SK-N-SH treated with all-trans-retinoic acid at 6 μM for 48 hours (cell line): ENCODE data around the gene ETV6.

ENCODE experiments used
- ATAC-seq: fragments of 200-7000 bp; cut with Tn5 transposase; 3 replicates; pipeline ENCODE4 v1.9.1; 2020; ENCODE audit warnings: mild to moderate bottlenecking, moderate library complexity
- ARNTL ChIP-seq: fragments of 450-650 bp; formaldehyde crosslinking; IDR thresholded peaks from 2 replicates; pipeline ENCODE4 v1.5.0; 2020; ENCODE audit warnings: low read depth, mild to moderate bottlenecking, moderate library complexity, borderline replicate concordance
- BACH2 ChIP-seq: fragments of 250-450 bp; sonication (Bioruptor Pico); IDR thresholded peaks from 2 replicates; pipeline ENCODE4 v1.9.0; 2021; ENCODE audit warnings: mild to moderate bottlenecking, borderline replicate concordance
- CREB5 ChIP-seq: fragments of 250-450 bp; sonication (Bioruptor Pico); IDR thresholded peaks from 2 replicates; pipeline ENCODE4 v1.5.1; 2020; ENCODE audit warnings: low read depth, mild to moderate bottlenecking, moderate library complexity
- CSDC2 ChIP-seq: fragments of 250-450 bp; sonication (Bioruptor Pico); IDR thresholded peaks from 2 replicates; pipeline ENCODE4 v1.5.0; 2020; ENCODE audit warnings: mild to moderate bottlenecking, moderate library complexity
- CSRNP3 ChIP-seq: fragments of 250-450 bp; sonication (Bioruptor Pico); IDR thresholded peaks from 2 replicates; pipeline ENCODE4 v1.5.1; 2021; ENCODE audit warnings: mild to moderate bottlenecking, moderate library complexity
- ESRRG ChIP-seq: fragments of 250-450 bp; sonication (Bioruptor Pico); IDR thresholded peaks from 2 replicates; pipeline ENCODE4 v1.6.1; 2021; ENCODE audit warnings: mild to moderate bottlenecking
- ISL1 ChIP-seq: fragments of 250-450 bp; sonication (Bioruptor Pico); IDR thresholded peaks from 2 replicates; pipeline ENCODE4 v2.1.2; 2022; ENCODE audit warnings: mild to moderate bottlenecking, moderate library complexity
- OSR1 ChIP-seq: fragments of 250-450 bp; sonication (Bioruptor Pico); IDR thresholded peaks from 2 replicates; pipeline ENCODE4 v1.8.0; 2022; ENCODE audit warnings: moderate library complexity, mild to moderate bottlenecking, inconsistent platforms
- PATZ1 ChIP-seq: fragments of 250-450 bp; sonication (Bioruptor Pico); IDR thresholded peaks from 2 replicates; pipeline ENCODE4 v1.8.0; 2020; ENCODE audit warnings: mild to moderate bottlenecking, moderate library complexity, borderline replicate concordance
- POU6F1 ChIP-seq: fragments of 250-450 bp; sonication (Bioruptor Pico); IDR thresholded peaks from 2 replicates; pipeline ENCODE4 v1.8.0; 2021; ENCODE audit warnings: low read depth, mild to moderate bottlenecking, moderate library complexity, borderline replicate concordance
- PPARA ChIP-seq: fragments of 250-450 bp; sonication (Bioruptor Pico); IDR thresholded peaks from 2 replicates; pipeline ENCODE4 v1.5.0; 2020; ENCODE audit warnings: mild to moderate bottlenecking, borderline replicate concordance
- RARB ChIP-seq: fragments of 250-450 bp; sonication (Bioruptor Pico); IDR thresholded peaks from 2 replicates; pipeline ENCODE4 v1.8.0; 2021; ENCODE audit warnings: mild to moderate bottlenecking, moderate library complexity
- SNAI2 ChIP-seq: fragments of 250-450 bp; sonication (Bioruptor Pico); IDR thresholded peaks from 2 replicates; pipeline ENCODE4 v1.5.0; 2020; ENCODE audit warnings: mild to moderate bottlenecking, moderate library complexity
- TCF4 ChIP-seq: fragments of 250-450 bp; sonication (Bioruptor Pico); IDR thresholded peaks from 2 replicates; pipeline ENCODE4 v1.8.0; 2021; ENCODE audit warnings: mild to moderate bottlenecking, moderate library complexity, borderline replicate concordance
- TOX ChIP-seq: fragments of 250-450 bp; sonication (Bioruptor Pico); IDR thresholded peaks from 2 replicates; pipeline ENCODE4 v1.8.0; 2021; ENCODE audit warnings: mild to moderate bottlenecking, moderate library complexity, borderline replicate concordance
- TSHZ2 ChIP-seq: fragments of 250-450 bp; sonication (Bioruptor Pico); IDR thresholded peaks from 2 replicates; pipeline ENCODE4 v1.5.0; 2020; ENCODE audit warnings: mild to moderate bottlenecking, moderate library complexity
- ZC3H10 ChIP-seq: fragments of 250-450 bp; sonication (Bioruptor Pico); IDR thresholded peaks from 2 replicates; pipeline ENCODE4 v1.5.1; 2021; ENCODE audit warnings: mild to moderate bottlenecking, moderate library complexity
- ZFP30 ChIP-seq: fragments of 450-650 bp; formaldehyde crosslinking; IDR thresholded peaks from 2 replicates; pipeline ENCODE4 v1.5.0; 2022; ENCODE audit warnings: mild to moderate bottlenecking, moderate library complexity
- ZNF565 ChIP-seq: fragments of 450-650 bp; formaldehyde crosslinking; conservative IDR thresholded peaks from 2 replicates; pipeline ENCODE4 v1.5.0; 2020; ENCODE audit warnings: low read depth, mild to moderate bottlenecking, moderate library complexity
- ZNF8 ChIP-seq: fragments of 450-650 bp; formaldehyde crosslinking; IDR thresholded peaks from 2 replicates; pipeline ENCODE4 v1.5.0; 2020; ENCODE audit warnings: mild to moderate bottlenecking, moderate library complexity

The ETV6 gene

GRCh38 chr12:11686120-11686519 lies 36.6 kb downstream of the ETV6 start (continued):
- TF ChIP-seq CSRNP3 (CRISPR knock-in tag) (no peak), ESRRG (no peak), ZNF8 (CRISPR knock-in tag) (no peak), RARB (no peak), ARNTL (CRISPR knock-in tag) (no peak), ZFP30 (no peak)

- no peak for ATAC-seq
- TF ChIP-seq ZFP30 (no peak), ARNTL (CRISPR knock-in tag) (no peak), OSR1 (CRISPR knock-in tag) (no peak), ZC3H10 (CRISPR knock-in tag) (no peak), BACH2 (CRISPR knock-in tag) (no peak), SNAI2 (CRISPR knock-in tag) (no peak), CSRNP3 (CRISPR knock-in tag) (no peak), TCF4 (no peak), ZNF565 (CRISPR knock-in tag) (no peak), PATZ1 (no peak), CREB5 (CRISPR knock-in tag) (no peak), ISL1 (CRISPR knock-in tag) (no peak), RARB (no peak), ESRRG (no peak), CSDC2 (CRISPR knock-in tag) (no peak), POU6F1 (CRISPR knock-in tag) (no peak), TOX (CRISPR knock-in tag) (no peak), TSHZ2 (no peak), PPARA (CRISPR knock-in tag) (no peak), ZNF8 (CRISPR knock-in tag) (no peak)
- TF ChIP-seq, all 23 proteins: peak for 0
Measured at GRCh38 chr12:11687528-11687927, 38.1 kb downstream of the ETV6 start.

- no peak for ATAC-seq
- TF ChIP-seq RARB (no peak), ZNF8 (CRISPR knock-in tag) (no peak)
Measured at GRCh38 chr12:11688379-11688778, 38.9 kb downstream of the ETV6 start.
